SK-N-SH treated with all-trans-retinoic acid at 6 μM for 48 hours (cell line): ENCODE measurements around the gene TMEM87B.

Source experiments
- ATAC-seq: fragments of 200-7000 bp; cut with Tn5 transposase; 3 replicates; pipeline ENCODE4 v1.9.1; 2020; ENCODE audit warnings: mild to moderate bottlenecking, moderate library complexity
- ARNTL ChIP-seq: fragments of 450-650 bp; formaldehyde crosslinking; IDR thresholded peaks from 2 replicates; pipeline ENCODE4 v1.5.0; 2020; ENCODE audit warnings: low read depth, mild to moderate bottlenecking, moderate library complexity, borderline replicate concordance
- BACH2 ChIP-seq: fragments of 250-450 bp; sonication (Bioruptor Pico); IDR thresholded peaks from 2 replicates; pipeline ENCODE4 v1.9.0; 2021; ENCODE audit warnings: mild to moderate bottlenecking, borderline replicate concordance
- CSDC2 ChIP-seq: fragments of 250-450 bp; sonication (Bioruptor Pico); IDR thresholded peaks from 2 replicates; pipeline ENCODE4 v1.5.0; 2020; ENCODE audit warnings: mild to moderate bottlenecking, moderate library complexity
- ESRRG ChIP-seq: fragments of 250-450 bp; sonication (Bioruptor Pico); IDR thresholded peaks from 2 replicates; pipeline ENCODE4 v1.6.1; 2021; ENCODE audit warnings: mild to moderate bottlenecking
- GLIS3 ChIP-seq: fragments of 250-450 bp; sonication (Bioruptor Pico); IDR thresholded peaks from 2 replicates; pipeline ENCODE4 v1.5.0; 2020; ENCODE audit warnings: mild to moderate bottlenecking, moderate library complexity
- ISL1 ChIP-seq: fragments of 250-450 bp; sonication (Bioruptor Pico); IDR thresholded peaks from 2 replicates; pipeline ENCODE4 v2.1.2; 2022; ENCODE audit warnings: mild to moderate bottlenecking, moderate library complexity
- OSR1 ChIP-seq: fragments of 250-450 bp; sonication (Bioruptor Pico); IDR thresholded peaks from 2 replicates; pipeline ENCODE4 v1.8.0; 2022; ENCODE audit warnings: moderate library complexity, mild to moderate bottlenecking, inconsistent platforms
- RARB ChIP-seq: fragments of 250-450 bp; sonication (Bioruptor Pico); IDR thresholded peaks from 2 replicates; pipeline ENCODE4 v1.8.0; 2021; ENCODE audit warnings: mild to moderate bottlenecking, moderate library complexity
- SNAI2 ChIP-seq: fragments of 250-450 bp; sonication (Bioruptor Pico); IDR thresholded peaks from 2 replicates; pipeline ENCODE4 v1.5.0; 2020; ENCODE audit warnings: mild to moderate bottlenecking, moderate library complexity
- TOX ChIP-seq: fragments of 250-450 bp; sonication (Bioruptor Pico); IDR thresholded peaks from 2 replicates; pipeline ENCODE4 v1.8.0; 2021; ENCODE audit warnings: mild to moderate bottlenecking, moderate library complexity, borderline replicate concordance
- ZC3H10 ChIP-seq: fragments of 250-450 bp; sonication (Bioruptor Pico); IDR thresholded peaks from 2 replicates; pipeline ENCODE4 v1.5.1; 2021; ENCODE audit warnings: mild to moderate bottlenecking, moderate library complexity
- ZFP3 ChIP-seq: fragments of 250-450 bp; sonication (Bioruptor Pico); IDR thresholded peaks from 2 replicates; pipeline ENCODE4 v1.5.0; 2020; ENCODE audit warnings: mild to moderate bottlenecking, moderate library complexity
- ZFP30 ChIP-seq: fragments of 450-650 bp; formaldehyde crosslinking; IDR thresholded peaks from 2 replicates; pipeline ENCODE4 v1.5.0; 2022; ENCODE audit warnings: mild to moderate bottlenecking, moderate library complexity
- ZNF565 ChIP-seq: fragments of 450-650 bp; formaldehyde crosslinking; conservative IDR thresholded peaks from 2 replicates; pipeline ENCODE4 v1.5.0; 2020; ENCODE audit warnings: low read depth, mild to moderate bottlenecking, moderate library complexity
- ZNF70 ChIP-seq: fragments of 450-650 bp; formaldehyde crosslinking; IDR thresholded peaks from 2 replicates; pipeline ENCODE4 v1.5.0; 2020; ENCODE audit warnings: mild to moderate bottlenecking, moderate library complexity
- ZNF8 ChIP-seq: fragments of 450-650 bp; formaldehyde crosslinking; IDR thresholded peaks from 2 replicates; pipeline ENCODE4 v1.5.0; 2020; ENCODE audit warnings: mild to moderate bottlenecking, moderate library complexity
- TF ChIP-seq, protein P1 (sequence below): fragments of 250-450 bp; sonication (Bioruptor Pico); IDR thresholded peaks from 2 replicates; pipeline ENCODE4 v1.8.0; 2020; ENCODE audit warnings: mild to moderate bottlenecking, moderate library complexity, borderline replicate concordance
- TF ChIP-seq, protein P2 (sequence below): fragments of 250-450 bp; sonication (Bioruptor Pico); IDR thresholded peaks from 2 replicates; pipeline ENCODE4 v1.5.0; 2020; ENCODE audit warnings: mild to moderate bottlenecking, moderate library complexity
- TF ChIP-seq, protein P3 (sequence below): fragments of 250-450 bp; sonication (Bioruptor Pico); IDR thresholded peaks from 2 replicates; pipeline ENCODE4 v1.8.0; 2021; ENCODE audit warnings: low read depth, mild to moderate bottlenecking, moderate library complexity, borderline replicate concordance
- TF ChIP-seq, protein P4 (sequence below): fragments of 250-450 bp; sonication (Bioruptor Pico); IDR thresholded peaks from 2 replicates; pipeline ENCODE4 v1.5.1; 2021; ENCODE audit warnings: mild to moderate bottlenecking, moderate library complexity
- TF ChIP-seq, protein P5 (sequence below): fragments of 250-450 bp; sonication (Bioruptor Pico); IDR thresholded peaks from 2 replicates; pipeline ENCODE4 v1.5.1; 2020; ENCODE audit warnings: low read depth, mild to moderate bottlenecking, moderate library complexity

TMEM87B gene

DNA sequence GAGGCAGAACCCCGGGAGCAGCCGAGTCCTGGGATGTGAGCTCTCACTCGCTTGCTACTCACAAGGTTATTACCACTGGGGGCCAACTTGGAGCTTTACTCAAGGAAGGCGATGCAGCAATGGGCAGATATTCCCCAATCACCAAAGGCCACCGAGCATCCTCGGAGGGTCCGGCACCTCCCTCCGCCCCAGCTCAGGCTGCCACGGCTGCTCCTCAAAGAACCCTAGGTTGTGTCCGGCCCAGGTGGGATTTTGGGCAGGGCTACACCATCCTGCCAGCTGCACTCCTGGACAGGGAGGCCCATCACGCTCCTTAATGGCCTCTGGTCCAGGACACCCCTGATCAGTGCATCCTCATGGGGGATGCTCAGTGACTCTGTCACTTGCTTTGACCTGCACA, 107.9 kb downstream of the TMEM87B start:
- no peak for ATAC-seq
- TF ChIP-seq SNAI2 (CRISPR knock-in tag) (no peak), GLIS3 (CRISPR knock-in tag) (no peak), OSR1 (no peak), ZNF70 (CRISPR knock-in tag) (no peak), BACH2 (no peak), ZNF565 (CRISPR knock-in tag) (no peak), ZNF8 (no peak), ZFP3 (no peak), ZFP30 (CRISPR knock-in tag) (no peak), ISL1 (no peak)
- TF ChIP-seq, protein P1, sequence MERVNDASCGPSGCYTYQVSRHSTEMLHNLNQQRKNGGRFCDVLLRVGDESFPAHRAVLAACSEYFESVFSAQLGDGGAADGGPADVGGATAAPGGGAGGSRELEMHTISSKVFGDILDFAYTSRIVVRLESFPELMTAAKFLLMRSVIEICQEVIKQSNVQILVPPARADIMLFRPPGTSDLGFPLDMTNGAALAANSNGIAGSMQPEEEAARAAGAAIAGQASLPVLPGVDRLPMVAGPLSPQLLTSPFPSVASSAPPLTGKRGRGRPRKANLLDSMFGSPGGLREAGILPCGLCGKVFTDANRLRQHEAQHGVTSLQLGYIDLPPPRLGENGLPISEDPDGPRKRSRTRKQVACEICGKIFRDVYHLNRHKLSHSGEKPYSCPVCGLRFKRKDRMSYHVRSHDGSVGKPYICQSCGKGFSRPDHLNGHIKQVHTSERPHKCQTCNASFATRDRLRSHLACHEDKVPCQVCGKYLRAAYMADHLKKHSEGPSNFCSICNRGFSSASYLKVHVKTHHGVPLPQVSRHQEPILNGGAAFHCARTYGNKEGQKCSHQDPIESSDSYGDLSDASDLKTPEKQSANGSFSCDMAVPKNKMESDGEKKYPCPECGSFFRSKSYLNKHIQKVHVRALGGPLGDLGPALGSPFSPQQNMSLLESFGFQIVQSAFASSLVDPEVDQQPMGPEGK (CRISPR knock-in tag), result no peak
- TF ChIP-seq, protein P2, sequence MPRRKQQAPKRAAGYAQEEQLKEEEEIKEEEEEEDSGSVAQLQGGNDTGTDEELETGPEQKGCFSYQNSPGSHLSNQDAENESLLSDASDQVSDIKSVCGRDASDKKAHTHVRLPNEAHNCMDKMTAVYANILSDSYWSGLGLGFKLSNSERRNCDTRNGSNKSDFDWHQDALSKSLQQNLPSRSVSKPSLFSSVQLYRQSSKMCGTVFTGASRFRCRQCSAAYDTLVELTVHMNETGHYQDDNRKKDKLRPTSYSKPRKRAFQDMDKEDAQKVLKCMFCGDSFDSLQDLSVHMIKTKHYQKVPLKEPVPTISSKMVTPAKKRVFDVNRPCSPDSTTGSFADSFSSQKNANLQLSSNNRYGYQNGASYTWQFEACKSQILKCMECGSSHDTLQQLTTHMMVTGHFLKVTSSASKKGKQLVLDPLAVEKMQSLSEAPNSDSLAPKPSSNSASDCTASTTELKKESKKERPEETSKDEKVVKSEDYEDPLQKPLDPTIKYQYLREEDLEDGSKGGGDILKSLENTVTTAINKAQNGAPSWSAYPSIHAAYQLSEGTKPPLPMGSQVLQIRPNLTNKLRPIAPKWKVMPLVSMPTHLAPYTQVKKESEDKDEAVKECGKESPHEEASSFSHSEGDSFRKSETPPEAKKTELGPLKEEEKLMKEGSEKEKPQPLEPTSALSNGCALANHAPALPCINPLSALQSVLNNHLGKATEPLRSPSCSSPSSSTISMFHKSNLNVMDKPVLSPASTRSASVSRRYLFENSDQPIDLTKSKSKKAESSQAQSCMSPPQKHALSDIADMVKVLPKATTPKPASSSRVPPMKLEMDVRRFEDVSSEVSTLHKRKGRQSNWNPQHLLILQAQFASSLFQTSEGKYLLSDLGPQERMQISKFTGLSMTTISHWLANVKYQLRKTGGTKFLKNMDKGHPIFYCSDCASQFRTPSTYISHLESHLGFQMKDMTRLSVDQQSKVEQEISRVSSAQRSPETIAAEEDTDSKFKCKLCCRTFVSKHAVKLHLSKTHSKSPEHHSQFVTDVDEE (CRISPR knock-in tag), result no peak
- TF ChIP-seq, protein P3, sequence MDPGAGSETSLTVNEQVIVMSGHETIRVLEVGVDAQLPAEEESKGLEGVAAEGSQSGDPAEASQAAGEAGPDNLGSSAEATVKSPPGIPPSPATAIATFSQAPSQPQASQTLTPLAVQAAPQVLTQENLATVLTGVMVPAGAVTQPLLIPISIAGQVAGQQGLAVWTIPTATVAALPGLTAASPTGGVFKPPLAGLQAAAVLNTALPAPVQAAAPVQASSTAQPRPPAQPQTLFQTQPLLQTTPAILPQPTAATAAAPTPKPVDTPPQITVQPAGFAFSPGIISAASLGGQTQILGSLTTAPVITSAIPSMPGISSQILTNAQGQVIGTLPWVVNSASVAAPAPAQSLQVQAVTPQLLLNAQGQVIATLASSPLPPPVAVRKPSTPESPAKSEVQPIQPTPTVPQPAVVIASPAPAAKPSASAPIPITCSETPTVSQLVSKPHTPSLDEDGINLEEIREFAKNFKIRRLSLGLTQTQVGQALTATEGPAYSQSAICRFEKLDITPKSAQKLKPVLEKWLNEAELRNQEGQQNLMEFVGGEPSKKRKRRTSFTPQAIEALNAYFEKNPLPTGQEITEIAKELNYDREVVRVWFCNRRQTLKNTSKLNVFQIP (CRISPR knock-in tag), result no peak

DNA sequence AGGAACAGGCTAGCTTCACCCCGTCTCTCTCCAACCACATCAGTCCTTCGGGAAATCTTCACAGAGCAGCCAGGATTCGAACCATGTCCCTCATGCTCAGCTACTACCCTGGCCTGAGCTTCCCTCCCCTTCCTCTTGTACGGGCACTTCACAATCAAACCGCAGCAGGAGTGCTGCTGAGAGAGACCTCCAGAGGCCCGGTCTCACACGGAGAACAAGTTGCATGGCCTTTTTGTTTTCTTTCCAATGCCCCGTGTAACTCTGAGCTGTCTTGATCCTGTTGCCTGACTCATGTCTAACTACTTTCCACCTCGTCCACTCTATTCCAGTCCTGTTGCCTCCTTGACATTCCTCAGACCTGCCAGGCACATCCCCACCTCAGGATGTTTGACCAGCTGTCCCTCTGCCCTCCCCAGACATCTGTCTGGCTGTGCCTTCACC, 108.5 kb downstream of the TMEM87B start:
- no peak for ATAC-seq
- TF ChIP-seq ISL1, result no peak
- TF ChIP-seq OSR1, result no peak
- no peak for TF ChIP-seq ARNTL (CRISPR knock-in tag)
- no peak for TF ChIP-seq CSDC2 (CRISPR knock-in tag)
- TF ChIP-seq, protein P3 (CRISPR knock-in tag), result no peak
- TF ChIP-seq ZNF565 (CRISPR knock-in tag), result no peak
- no peak for TF ChIP-seq ZNF70 (CRISPR knock-in tag)
- no peak for TF ChIP-seq RARB (CRISPR knock-in tag)
- TF ChIP-seq SNAI2 (CRISPR knock-in tag), result no peak
- TF ChIP-seq, protein P2 (CRISPR knock-in tag), result no peak
- no peak for TF ChIP-seq GLIS3 (CRISPR knock-in tag)
- TF ChIP-seq, all 23 proteins: peak for 0

DNA sequence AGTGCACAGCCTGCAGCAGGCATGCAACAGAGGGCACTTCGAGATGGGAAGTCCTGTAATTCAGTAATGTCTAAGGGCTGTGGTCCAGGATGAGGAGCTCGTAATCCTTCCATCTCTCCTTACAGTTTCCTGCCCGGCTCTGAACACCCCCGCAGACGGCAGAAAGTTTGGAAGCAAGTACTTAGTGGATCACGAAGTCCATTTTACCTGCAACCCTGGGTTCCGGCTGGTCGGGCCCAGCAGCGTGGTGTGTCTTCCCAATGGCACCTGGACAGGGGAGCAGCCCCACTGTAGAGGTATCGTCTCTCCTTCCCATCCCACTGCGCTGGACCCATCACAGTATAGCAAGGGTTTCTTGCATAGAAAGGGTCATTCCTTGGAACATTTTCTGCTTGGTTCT, 109.8 kb downstream of the TMEM87B start:
- no peak for ATAC-seq
- TF ChIP-seq GLIS3 (CRISPR knock-in tag) (no peak), ZNF565 (CRISPR knock-in tag) (no peak), ESRRG (CRISPR knock-in tag) (no peak), ZC3H10 (CRISPR knock-in tag) (no peak), SNAI2 (CRISPR knock-in tag) (no peak), ZFP30 (CRISPR knock-in tag) (no peak), OSR1 (no peak), TOX (no peak), BACH2 (no peak), ZFP3 (no peak), ZNF70 (CRISPR knock-in tag) (no peak)
- TF ChIP-seq, protein P4, sequence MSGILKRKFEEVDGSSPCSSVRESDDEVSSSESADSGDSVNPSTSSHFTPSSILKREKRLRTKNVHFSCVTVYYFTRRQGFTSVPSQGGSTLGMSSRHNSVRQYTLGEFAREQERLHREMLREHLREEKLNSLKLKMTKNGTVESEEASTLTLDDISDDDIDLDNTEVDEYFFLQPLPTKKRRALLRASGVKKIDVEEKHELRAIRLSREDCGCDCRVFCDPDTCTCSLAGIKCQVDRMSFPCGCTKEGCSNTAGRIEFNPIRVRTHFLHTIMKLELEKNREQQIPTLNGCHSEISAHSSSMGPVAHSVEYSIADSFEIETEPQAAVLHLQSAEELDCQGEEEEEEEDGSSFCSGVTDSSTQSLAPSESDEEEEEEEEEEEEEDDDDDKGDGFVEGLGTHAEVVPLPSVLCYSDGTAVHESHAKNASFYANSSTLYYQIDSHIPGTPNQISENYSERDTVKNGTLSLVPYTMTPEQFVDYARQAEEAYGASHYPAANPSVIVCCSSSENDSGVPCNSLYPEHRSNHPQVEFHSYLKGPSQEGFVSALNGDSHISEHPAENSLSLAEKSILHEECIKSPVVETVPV (CRISPR knock-in tag), result no peak
- TF ChIP-seq, protein P5, sequence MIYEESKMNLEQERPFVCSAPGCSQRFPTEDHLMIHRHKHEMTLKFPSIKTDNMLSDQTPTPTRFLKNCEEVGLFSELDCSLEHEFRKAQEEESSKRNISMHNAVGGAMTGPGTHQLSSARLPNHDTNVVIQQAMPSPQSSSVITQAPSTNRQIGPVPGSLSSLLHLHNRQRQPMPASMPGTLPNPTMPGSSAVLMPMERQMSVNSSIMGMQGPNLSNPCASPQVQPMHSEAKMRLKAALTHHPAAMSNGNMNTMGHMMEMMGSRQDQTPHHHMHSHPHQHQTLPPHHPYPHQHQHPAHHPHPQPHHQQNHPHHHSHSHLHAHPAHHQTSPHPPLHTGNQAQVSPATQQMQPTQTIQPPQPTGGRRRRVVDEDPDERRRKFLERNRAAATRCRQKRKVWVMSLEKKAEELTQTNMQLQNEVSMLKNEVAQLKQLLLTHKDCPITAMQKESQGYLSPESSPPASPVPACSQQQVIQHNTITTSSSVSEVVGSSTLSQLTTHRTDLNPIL, result no peak
